GM12878 (cell line): ENCODE data around the gene APOBEC3H. TPM values are rescaled to one million over a fixed set of nuclear protein-coding genes. Genes with fewer than 3 reads are reported as not detected.
A peak's percentile ranks its signal among the peaks of the same experiment; 100 is the strongest.

Experiments used
- ATAC-seq: fragments of 200-7000 bp; cut with Tn5 transposase; 3 replicates; pipeline ENCODE4 v1.9.1; 2020; ENCODE audit warnings: mild to moderate bottlenecking, moderate library complexity
- BruUV-seq: library from RNA; stranded (reverse); fragments of 400-500 nt; replicated peaks from 2 replicates; lab custom pipeline; 2021; lab: Mats Ljungman, UMichigan
- CTCF ChIA-PET: fragments of 300-600 bp; sonication (Branson Sonifier 250); formaldehyde crosslinking; extraction: SDS; loops from one replicate; lab custom pipeline; 2021; ENCODE audit warnings: inconsistent platforms; lab: Yijun Ruan, JAX
- POLR2A ChIA-PET: fragments of 350-600 bp; formaldehyde crosslinking; extraction: SDS; loops from one replicate; lab custom pipeline; 2021; ENCODE audit warnings: inconsistent platforms; lab: Charles Lee
- RAD21 ChIA-PET: fragments of 300-600 bp; sonication (Branson Sonifier 250); formaldehyde crosslinking; loops from one replicate; lab custom pipeline; 2023; ENCODE audit warnings: antibody characterized with exemption; ENCODE audit not compliant: unreplicated experiment; lab: Charles Lee
- SMC1A ChIA-PET: fragments of 300-600 bp; sonication (Branson Sonifier 250); formaldehyde crosslinking; loops from one replicate; lab custom pipeline; 2023; ENCODE audit not compliant: unreplicated experiment, uncharacterized antibody; lab: Charles Lee
- DNase-seq: peaks from one replicate; pipeline ENCODE4 v3.0.0-alpha.2; 2011; ENCODE audit warnings: low read depth, low spot score
- FAIRE-seq: peaks from 3 replicates; lab custom pipeline; 2011; peaks lifted over from hg19 to GRCh38; lab: Jason Lieb, UNC
- H2AFZ ChIP-seq: 2 replicates; pipeline ENCODE4 v1.6.0; 2011; ENCODE audit warnings: low read depth, low read length, control low read depth; ENCODE audit not compliant: control insufficient read depth
- H3K27ac ChIP-seq: 2 replicates; pipeline ENCODE4 v1.5.1; 2011; ENCODE audit warnings: control low read depth; ENCODE audit not compliant: control insufficient read depth, insufficient read depth
- H3K27me3 ChIP-seq, 2 experiments: replicated peaks in 1 of 2; 2 replicates each; pipeline versions ENCODE4 v1.6.0 to v1.6.1; 2011; ENCODE audit warnings: low read length in 1 of 2; ENCODE audit not compliant: control insufficient read depth in 2 of 2, insufficient read depth in 2 of 2
- H3K36me3 ChIP-seq, 2 experiments: 2 replicates each; pipeline ENCODE4 v1.5.1; 2011; ENCODE audit warnings: low read length in 1 of 2; ENCODE audit not compliant: control insufficient read depth in 2 of 2, insufficient read depth in 2 of 2
- H3K4me1 ChIP-seq: 2 replicates; pipeline ENCODE4 v1.6.1; 2011; ENCODE audit warnings: mild to moderate bottlenecking, low read length, moderate library complexity, mixed read lengths; ENCODE audit not compliant: control insufficient read depth, insufficient read depth
- H3K4me2 ChIP-seq: 2 replicates; pipeline ENCODE4 v1.6.0; 2011; ENCODE audit warnings: control low read depth; ENCODE audit not compliant: control insufficient read depth, insufficient read depth
- H3K4me3 ChIP-seq: fragments of 200-600 bp; sonication (generic); 2 replicates; pipeline ENCODE4 v1.5.1; 2016
- H3K79me2 ChIP-seq: 2 replicates; pipeline ENCODE4 v1.6.0; 2011; ENCODE audit warnings: low read length; ENCODE audit not compliant: control insufficient read depth, insufficient read depth
- H3K9ac ChIP-seq: 2 replicates; pipeline ENCODE4 v1.8.0; 2011; ENCODE audit warnings: low read length, control low read depth, mixed read lengths; ENCODE audit not compliant: control insufficient read depth, insufficient read depth
- H3K9me3 ChIP-seq: replicated peaks from 3 replicates; pipeline ENCODE4 v1.5.1; 2011; ENCODE audit warnings: mild to moderate bottlenecking, low read length; ENCODE audit not compliant: control insufficient read depth, insufficient read depth
- H4K20me1 ChIP-seq: 2 replicates; pipeline ENCODE4 v1.6.0; 2011; ENCODE audit not compliant: control insufficient read depth, insufficient read depth
- E2F4 ChIP-seq: IDR thresholded peaks from 2 replicates; pipeline ENCODE4 v1.6.1; 2012; ENCODE audit warnings: low read depth, low read length, improper control_type of control experiment
- LARP7 ChIP-seq: fragments of 450-650 bp; IDR thresholded peaks from 2 replicates; pipeline ENCODE4 v1.6.1; 2017; ENCODE audit warnings: mild to moderate bottlenecking
- PAX5 ChIP-seq: IDR thresholded peaks from 2 replicates; pipeline ENCODE4 v1.6.1; 2011; ENCODE audit warnings: low read depth, low read length, borderline replicate concordance
- SMARCA5 ChIP-seq: fragments of 450-650 bp; IDR thresholded peaks from 2 replicates; pipeline ENCODE4 v1.6.1; 2017; ENCODE audit warnings: mild to moderate bottlenecking
- ZNF217 ChIP-seq: fragments of 450-650 bp; IDR thresholded peaks from 2 replicates; pipeline ENCODE4 v1.6.1; 2017; ENCODE audit warnings: antibody characterized with exemption, mild to moderate bottlenecking
- WGBS: methylation state at CpG from one replicate; pipeline ENCODE4 v1.1.6; 2016; ENCODE audit warnings: low lambda C conversion rate; ENCODE audit not compliant: insufficient replicate concordance, insufficient coverage; ENCODE audit errors: missing lambda C conversion rate; 5-methylcytosine and 5-hydroxymethylcytosine counted together
- in situ Hi-C: fragments of 300-500 bp; cut with MboI; formaldehyde crosslinking; loops from 9 replicates; pipeline ENCODE4 v1.14.3; 2018; ENCODE audit warnings: mixed read lengths
- intact Hi-C: fragments of 100-400 bp; cut with micrococcal nuclease; formaldehyde crosslinking; loops from one replicate; pipeline ENCODE4 v1.14.2; 2022; ENCODE audit not compliant: unreplicated experiment
- polyA plus RNA-seq, 11 experiments: library from polyadenylated mRNA; depleted of rRNA in 4 of 11; unstranded in 6 of 11; stranded (reverse) in 5 of 11; fragments of >200 nt; fragmentation: Nextera tagmentation in 4 of 11; fragmentation: Illumina TruSeq in 1 of 11; extraction: Ambion mirVana in 4 of 11; extraction: Trizol in 1 of 11; gene quantifications; 1 replicate in 1 of 11; 2 replicates in 10 of 11; pipeline versions ENCODE4 v1.2.1 to v1.2.3, GENCODE V29; 2011 to 2016; ENCODE audit warnings: inconsistent platforms in 2 of 11, missing spikeins in 2 of 11, low read depth in 1 of 11
- total RNA-seq, 4 experiments: library from RNA; depleted of rRNA in 3 of 4; stranded (reverse); fragments of >200 nt in 3 of 4; fragmentation: Illumina TruSeq in 1 of 4; extraction: Trizol in 1 of 4; gene quantifications; 2 replicates each; pipeline versions ENCODE4 v1.2.1 to v1.2.3, GENCODE V29; 2013 to 2021

APOBEC3H gene
- total and polyA plus RNA-seq, 10 of the 15 experiments (the other 5 are each of a cell fraction or from before 2014, with no cell fraction given) = 7.5 to 23.0 (median 14.8) TPM

- TF ChIP-seq E2F4 = no peak
These were observed 50.4 kb downstream of the APOBEC3H start (continued) for GRCh38 chr22:39147335-39148025.

GRCh38 chr22:39148026-39148726 lies 51.1 kb downstream of the APOBEC3H start:
- Histone ChIP-seq H3K27me3 (peaks cover under 1% of the 10 kb centered on the region in 2 experiments; a peak in 3 of 4 replicates), H3K9me3 (no peaks in the 10 kb centered on the region), H3K27ac (peak overlapping the region; percentile 97), H3K36me3 (no peaks in the 10 kb centered on the region; a peak in 1 of 4 replicates), H3K4me3 (0 out of 2 replicates have a peak overlapping the region, but pooled peaks have one; percentile 67), H2AFZ (no peak overlapping the region), H3K79me2 (peaks cover 46% of the 10 kb centered on the region), H3K4me1 (peaks cover 52% of the 10 kb centered on the region), H3K4me2 (peak overlapping the region; percentile 96), H3K9ac (peak overlapping the region; percentile 81), H4K20me1 (no peaks in the 10 kb centered on the region)
- CTCF ChIA-PET = interaction anchor here (0.5 to 3.7 kb wide), 15 partner anchors 13 to 396 kb away, joined by 3 to 18 read pairs (median 4); partner anchors contain the start of genes MIEF1 and TAB1
- BruUV-seq = TSS peak; percentile 58
- ATAC-seq (no peak), DNase-seq (no peak), FAIRE-seq (no peak)
- POLR2A ChIA-PET = interaction anchor here (0.6 to 2.9 kb wide), 21 partner anchors 12 to 811 kb away, joined by 3 to 23 read pairs (median 5); partner anchors contain the start of genes APOBEC3B, APOBEC3C, APOBEC3D and APOBEC3H
- in situ Hi-C loops = no loop called here
- SMC1A ChIA-PET = interaction anchor here (0.6 to 2.3 kb wide), 15 partner anchors 13 to 377 kb away, joined by 3 to 11 read pairs (median 4); no protein-coding TSS in a partner anchor
- RAD21 ChIA-PET = interaction anchor here (0.6 to 6.4 kb wide), 18 partner anchors 13 to 381 kb away, joined by 3 to 32 read pairs (median 6); partner anchors contain the start of genes APOBEC3H, ATF4 and RPL3
- intact Hi-C loops = no loop called here
- WGBS = 75% methylated on average over 16 of the region's 16 CpGs
- no peak for TF ChIP-seq PAX5
- TF ChIP-seq SMARCA5 = peak; percentile 5; the same call in 1 of the 2 replicates
- peak; percentile 27; the same call in 1 of the 2 replicates for TF ChIP-seq LARP7
- peak; percentile 6; the same call in 1 of the 2 replicates for TF ChIP-seq ZNF217
